Neuronal stem cell (in vitro differentiated cells): Measurements from ENCODE around the gene PDK2.
A peak's percentile ranks its signal among the peaks of the same experiment; 100 is the strongest.

ENCODE experiments used
- DNase-seq: peaks from one replicate; pipeline ENCODE4 v3.0.0-alpha.2; 2013; ENCODE audit warnings: low spot score
- H2AFZ ChIP-seq: one replicate; pipeline ENCODE4 v1.6.1; 2013; ENCODE audit warnings: mild to moderate bottlenecking, low read length, inconsistent platforms
- H2AK5ac ChIP-seq: 2 replicates; pipeline ENCODE4 v1.6.1; 2013; ENCODE audit warnings: low read depth, mild to moderate bottlenecking, inconsistent platforms, low read length, moderate library complexity, mixed read lengths
- H2BK120ac ChIP-seq: 2 replicates; pipeline ENCODE4 v1.6.1; 2013; ENCODE audit warnings: low read depth, mild to moderate bottlenecking, inconsistent platforms, low read length, moderate library complexity, mixed read lengths
- H2BK12ac ChIP-seq: one replicate; pipeline ENCODE4 v1.6.1; 2013; ENCODE audit warnings: low read length, inconsistent platforms
- H2BK15ac ChIP-seq: 2 replicates; pipeline ENCODE4 v1.6.1; 2013; ENCODE audit warnings: mild to moderate bottlenecking, low read length, inconsistent platforms, mixed read lengths
- H2BK5ac ChIP-seq: one replicate; pipeline ENCODE4 v1.6.1; 2013; ENCODE audit warnings: inconsistent platforms, mild to moderate bottlenecking, low read length, moderate library complexity
- H3K14ac ChIP-seq: one replicate; pipeline ENCODE4 v1.6.1; 2013; ENCODE audit warnings: low read length, inconsistent platforms
- H3K18ac ChIP-seq: 2 replicates; pipeline ENCODE4 v1.6.1; 2013; ENCODE audit warnings: low read length, inconsistent platforms
- H3K23ac ChIP-seq: 2 replicates; pipeline ENCODE4 v1.6.1; 2013; ENCODE audit warnings: low read depth, mild to moderate bottlenecking, mixed read lengths, low read length, inconsistent platforms; ENCODE audit not compliant: poor library complexity
- H3K27ac ChIP-seq: replicated peaks from 3 replicates; pipeline ENCODE4 v1.5.1; 2013; ENCODE audit warnings: low read length, inconsistent platforms
- H3K27me3 ChIP-seq, 3 experiments: 2 replicates each; pipeline ENCODE4 v1.6.1; 2013; ENCODE audit warnings: low read length in 3 of 3, mild to moderate bottlenecking in 2 of 3, inconsistent platforms in 1 of 3, low read depth in 1 of 3, mixed read lengths in 1 of 3, moderate library complexity in 1 of 3; ENCODE audit not compliant: control insufficient read depth in 3 of 3, insufficient read depth in 3 of 3
- H3K36me3 ChIP-seq, 2 donors: replicated peaks in 1 of 2; 2 replicates each; pipeline ENCODE4 v1.6.1; 2013; ENCODE audit warnings: low read length in 2 of 2; ENCODE audit not compliant: control insufficient read depth in 2 of 2, insufficient read depth in 2 of 2
- H3K4ac ChIP-seq: 2 replicates; pipeline ENCODE4 v1.6.1; 2013; ENCODE audit warnings: inconsistent platforms, mild to moderate bottlenecking, low read length, moderate library complexity
- H3K4me1 ChIP-seq, 2 donors: 1 replicate in 1 of 2; 2 replicates in 1 of 2; pipeline ENCODE4 v1.6.1; 2013; ENCODE audit warnings: low read length in 2 of 2, low read depth in 1 of 2; ENCODE audit not compliant: control insufficient read depth in 2 of 2, insufficient read depth in 1 of 2
- H3K4me2 ChIP-seq: one replicate; pipeline ENCODE4 v1.6.1; 2013; ENCODE audit warnings: mild to moderate bottlenecking, low read length, inconsistent platforms; ENCODE audit not compliant: insufficient read depth, poor library complexity, severe bottlenecking
- H3K4me3 ChIP-seq, 2 donors: 2 replicates each; pipeline ENCODE4 v1.5.1; 2013; ENCODE audit warnings: low read length in 2 of 2, mild to moderate bottlenecking in 2 of 2, inconsistent platforms in 1 of 2, moderate library complexity in 1 of 2
- H3K79me1 ChIP-seq: one replicate; pipeline ENCODE4 v1.6.1; 2013; ENCODE audit warnings: low read depth, mild to moderate bottlenecking, inconsistent platforms, low read length, moderate library complexity
- H3K9ac ChIP-seq: one replicate; pipeline ENCODE4 v1.6.1; 2013; ENCODE audit warnings: mild to moderate bottlenecking, low read depth, low read length, inconsistent platforms; ENCODE audit not compliant: poor library complexity
- H3K9me3 ChIP-seq, 2 donors: replicated peaks in 1 of 2; 2 replicates each; pipeline versions ENCODE3 to v1.6.1; 2013; ENCODE audit warnings: low read length in 2 of 2, mild to moderate bottlenecking in 2 of 2, inconsistent platforms in 1 of 2, low read depth in 1 of 2, mixed read lengths in 1 of 2, moderate library complexity in 1 of 2; ENCODE audit not compliant: control insufficient read depth in 2 of 2, insufficient read depth in 1 of 2
- H4K8ac ChIP-seq: one replicate; pipeline ENCODE4 v1.6.1; 2013; ENCODE audit warnings: low read depth, mild to moderate bottlenecking, inconsistent platforms, low read length, moderate library complexity
- H4K91ac ChIP-seq: one replicate; pipeline ENCODE4 v1.6.1; 2013; ENCODE audit warnings: low read length, low read depth, mild to moderate bottlenecking, inconsistent platforms; ENCODE audit not compliant: poor library complexity
- WGBS, 2 donors: extraction: QIAGEN DNeasy Blood & Tissue Kit; methylation state at CpG; one replicate each; pipeline ENCODE4 v1.1.7; 2013; ENCODE audit warnings: missing lambda C conversion rate in 2 of 2, mixed read lengths in 1 of 2; ENCODE audit not compliant: insufficient read length in 2 of 2, insufficient replicate concordance in 1 of 2; ENCODE audit errors: extremely low coverage in 2 of 2; 5-methylcytosine and 5-hydroxymethylcytosine counted together

Gene PDK2

GRCh38 chr17:50052822-50053653 is 42.1 kb upstream of the PDK2 start:
- no CpG with 5 or more reads among the region's 7 CpGs for WGBS, 2 donors
- DNase-seq: no peak
- Histone ChIP-seq H3K36me3 (no peaks in the 10 kb centered on the region), H3K79me1 (no peaks in the 10 kb centered on the region), H2BK5ac (no peak overlapping the region), H3K9me3 (no peaks in the 10 kb centered on the region), H2AFZ (peak overlapping the region; percentile 53), H3K4me3 (no peak overlapping the region), H2BK120ac (no peak overlapping the region), H3K23ac (no peak overlapping the region), H3K14ac (no peak overlapping the region), H3K27ac (no peak overlapping the region), H2BK12ac (no peak overlapping the region), H2AK5ac (no peak overlapping the region), H3K4me1 (peaks cover 6 to 24% of the 10 kb centered on the region in 2 donors), H3K9ac (no peak overlapping the region), H3K4me2 (no peak overlapping the region), H3K18ac (no peak overlapping the region), H2BK15ac (no peak overlapping the region), H4K91ac (no peak overlapping the region), H4K8ac (no peak overlapping the region), H3K27me3 (peaks cover 0 to 29% (median 16%) of the 10 kb centered on the region in 3 experiments), H3K4ac (no peak overlapping the region)

GRCh38 chr17:50053654-50053960 is 41.5 kb upstream of the PDK2 start:
- Histone ChIP-seq H4K8ac (no peak overlapping the region), H3K27me3 (peaks cover 0 to 35% (median 20%) of the 10 kb centered on the region in 3 experiments), H3K4me3 (no peak overlapping the region), H2AK5ac (no peak overlapping the region), H2AFZ (peak overlapping the region; percentile 53), H4K91ac (no peak overlapping the region), H3K36me3 (no peaks in the 10 kb centered on the region), H3K27ac (no peak overlapping the region), H2BK5ac (no peak overlapping the region), H2BK12ac (no peak overlapping the region), H3K4me2 (no peak overlapping the region), H3K9me3 (no peaks in the 10 kb centered on the region), H2BK120ac (no peak overlapping the region), H3K4ac (no peak overlapping the region), H3K14ac (no peak overlapping the region), H3K79me1 (no peaks in the 10 kb centered on the region), H2BK15ac (no peak overlapping the region), H3K9ac (peak overlapping the region; percentile 15), H3K18ac (no peak overlapping the region), H3K4me1 (peaks cover 6 to 23% of the 10 kb centered on the region in 2 donors), H3K23ac (no peak overlapping the region)
- DNase-seq: no peak
- WGBS, 2 donors: no CpG with 5 or more reads among the region's 3 CpGs

GRCh38 chr17:50055055-50055425 is 40.1 kb upstream of the PDK2 start:
- H3K14ac ChIP-seq: no peak overlapping the region
- peak overlapping the region; percentile 48 to 86 for H3K4me3 ChIP-seq
- no CpG with 5 or more reads among the region's 14 CpGs for WGBS, 2 donors
- no peak overlapping the region for H2BK12ac ChIP-seq
- peak overlapping the region; percentile 87 for H3K18ac ChIP-seq
- no peak overlapping the region for H2BK120ac ChIP-seq
- H3K36me3 ChIP-seq: no peaks in the 10 kb centered on the region
- H3K9ac ChIP-seq: no peak overlapping the region
- no peak overlapping the region for H4K8ac ChIP-seq
- no peak overlapping the region for H3K27ac ChIP-seq
- H2AFZ ChIP-seq: peak overlapping the region; percentile 98
- peaks cover 6 to 27% of the 10 kb centered on the region in 2 donors for H3K4me1 ChIP-seq
- no peak overlapping the region for H4K91ac ChIP-seq
- H3K79me1 ChIP-seq: no peaks in the 10 kb centered on the region
- H2BK5ac ChIP-seq: no peak overlapping the region
- no peaks in the 10 kb centered on the region for H3K9me3 ChIP-seq
- H3K27me3 ChIP-seq: peaks cover 0 to 44% (median 20%) of the 10 kb centered on the region in 3 experiments
- no peak overlapping the region for H2AK5ac ChIP-seq
- no peak overlapping the region for H3K4ac ChIP-seq
- DNase-seq: no peak
- H3K4me2 ChIP-seq: peak overlapping the region; percentile 96
- no peak overlapping the region for H3K23ac ChIP-seq
- no peak overlapping the region for H2BK15ac ChIP-seq

GRCh38 chr17:50055426-50056216 is 39.5 kb upstream of the PDK2 start, which contains the start of gene ITGA3:
Gene ITGA3, plus strand, starts transcription at chr17:50056110. Its CDS starts 330 bp downstream, at chr17:50056440.
- H3K4me3 ChIP-seq: peak within 1 kb of the TSS; percentile 48 to 86
- no peaks in the 10 kb centered on the region for H3K36me3 ChIP-seq
- no peak within 1 kb of the TSS for H3K4ac ChIP-seq
- H4K8ac ChIP-seq: no peak within 1 kb of the TSS
- no peak within 1 kb of the TSS for H4K91ac ChIP-seq
- peak within 1 kb of the TSS; percentile 98 for H2AFZ ChIP-seq
- peak within 1 kb of the TSS; percentile 42 for H2BK5ac ChIP-seq
- H3K9ac ChIP-seq: peak within 1 kb of the TSS; percentile 70
- peak within 1 kb of the TSS; percentile 52 for H3K23ac ChIP-seq
- peak within 1 kb of the TSS; percentile 96 for H3K4me2 ChIP-seq
- no peak within 1 kb of the TSS for H2AK5ac ChIP-seq
- peak; percentile 81 for DNase-seq
- no CpG with 5 or more reads among the region's 65 CpGs for WGBS, 2 donors
- no peaks in the 10 kb centered on the region for H3K79me1 ChIP-seq
- H3K27ac ChIP-seq: no peak within 1 kb of the TSS
- H3K14ac ChIP-seq: no peak within 1 kb of the TSS
- H2BK120ac ChIP-seq: no peak within 1 kb of the TSS
- peak within 1 kb of the TSS; percentile 90 for H3K18ac ChIP-seq
- H3K9me3 ChIP-seq: no peaks in the 10 kb centered on the region
- peaks cover 6 to 27% of the 10 kb centered on the region in 2 donors for H3K4me1 ChIP-seq
- H2BK15ac ChIP-seq: peak within 1 kb of the TSS; percentile 96
- no peak within 1 kb of the TSS for H2BK12ac ChIP-seq
- peaks cover 0 to 44% (median 20%) of the 10 kb centered on the region in 3 experiments for H3K27me3 ChIP-seq
